B cell (primary cell): ENCODE results near the gene TYROBP. TPM values are rescaled to one million over a fixed set of nuclear protein-coding genes. Genes with fewer than 3 reads are reported as not detected.

Source experiments
- ATAC-seq: fragments of 200-7000 bp; cut with Tn5 transposase; one replicate; pipeline ENCODE4 v1.10.0; 2021; ENCODE audit warnings: low read depth, mild to moderate bottlenecking, moderate number of reproducible peaks, moderate library complexity
- CTCF ChIA-PET: fragments of 350-600 bp; sonication (Branson Sonifier 250); formaldehyde crosslinking; loops from one replicate; lab custom pipeline; 2021; ENCODE audit warnings: antibody characterized with exemption, inconsistent platforms; lab: Charles Lee
- POLR2A ChIA-PET: fragments of 350-600 bp; sonication (Branson Sonifier 250); formaldehyde crosslinking; loops from one replicate; lab custom pipeline; 2021; ENCODE audit warnings: antibody characterized with exemption; lab: Charles Lee
- DNase-seq: peaks from one replicate; pipeline ENCODE4 v3.0.0; 2013
- H2AFZ ChIP-seq: 2 replicates; pipeline ENCODE4 v1.6.1; 2012; ENCODE audit warnings: mild to moderate bottlenecking, low read depth, low read length; ENCODE audit not compliant: insufficient read depth, poor library complexity, severe bottlenecking
- H3K27ac ChIP-seq, 2 donors: 1 replicate in 1 of 2; 2 replicates in 1 of 2; pipeline ENCODE4 v1.5.1; 2012 to 2013; ENCODE audit warnings: low read length in 2 of 2, mild to moderate bottlenecking in 2 of 2, moderate library complexity in 1 of 2
- H3K27me3 ChIP-seq, 4 experiments: fragments of 200-600 bp in 1 of 4; sonication (generic) in 1 of 4; replicated peaks in 1 of 4; 1 replicate in 2 of 4; 2 replicates in 2 of 4; pipeline versions ENCODE4 v1.6.1 to v1.7.0; 2013 to 2016; ENCODE audit warnings: low read length in 3 of 4, mild to moderate bottlenecking in 2 of 4, mixed read lengths in 1 of 4, moderate library complexity in 1 of 4; ENCODE audit not compliant: insufficient read depth in 4 of 4, control insufficient read depth in 3 of 4; ENCODE audit errors: control extremely low read depth in 1 of 4
- H3K36me3 ChIP-seq, 2 experiments: replicated peaks in 1 of 2; 1 replicate in 1 of 2; 2 replicates in 1 of 2; pipeline versions ENCODE4 v1.6.1 to v1.7.1; 2013; ENCODE audit warnings: low read length in 1 of 2; ENCODE audit not compliant: insufficient read depth in 2 of 2, control insufficient read depth in 1 of 2; ENCODE audit errors: control extremely low read depth in 1 of 2, extremely low read depth in 1 of 2
- H3K4me1 ChIP-seq, 2 donors: fragments of 200-600 bp in 1 of 2; sonication (generic) in 1 of 2; 1 replicate in 1 of 2; 2 replicates in 1 of 2; pipeline versions ENCODE4 v1.5.1 to v1.6.1; 2013 to 2017; ENCODE audit warnings: low read length in 2 of 2; ENCODE audit not compliant: control insufficient read depth in 2 of 2, insufficient read depth in 2 of 2
- H3K4me2 ChIP-seq: replicated peaks from 2 replicates; pipeline ENCODE3; 2012; ENCODE audit warnings: mild to moderate bottlenecking, low read depth, low read length; ENCODE audit not compliant: poor library complexity, severe bottlenecking
- H3K4me3 ChIP-seq, 5 experiments: fragments of 200-600 bp in 1 of 5; sonication (generic) in 1 of 5; 1 replicate in 3 of 5; 2 replicates in 2 of 5; pipeline versions ENCODE4 v1.5.1 to v1.7.0; 2011 to 2016; ENCODE audit warnings: low read length in 4 of 5, mild to moderate bottlenecking in 4 of 5, low read depth in 2 of 5, control low read depth in 1 of 5, moderate library complexity in 1 of 5; ENCODE audit not compliant: insufficient read depth in 1 of 5; ENCODE audit errors: control extremely low read depth in 1 of 5, extremely low read depth in 1 of 5
- H3K79me2 ChIP-seq: fragments of 200-600 bp; sonication (generic); one replicate; pipeline ENCODE4 v1.6.0; 2016; ENCODE audit warnings: low read length; ENCODE audit not compliant: control insufficient read depth, insufficient read depth
- H3K9ac ChIP-seq: fragments of 200-600 bp; sonication (generic); 2 replicates; pipeline ENCODE4 v1.6.1; 2017; ENCODE audit warnings: mild to moderate bottlenecking, low read length, moderate library complexity
- H3K9me3 ChIP-seq, 3 donors: one replicate each; pipeline versions ENCODE4 v1.6.1 to v1.7.1; 2013; ENCODE audit warnings: low read length in 2 of 3; ENCODE audit not compliant: control insufficient read depth in 2 of 3, insufficient read depth in 1 of 3; ENCODE audit errors: control extremely low read depth in 1 of 3
- H4K20me1 ChIP-seq: 2 replicates; pipeline ENCODE4 v1.6.0; 2012; ENCODE audit warnings: mild to moderate bottlenecking, low read length; ENCODE audit not compliant: insufficient read depth, control insufficient read depth, poor library complexity, severe bottlenecking
- H3K27ac Mint-ChIP-seq: one replicate; pipeline ENCODE4 v1.8.0; 2021; ENCODE audit warnings: mixed read lengths
- H3K27me3 Mint-ChIP-seq: one replicate; pipeline ENCODE4 v1.8.0; 2021; ENCODE audit warnings: mixed read lengths
- H3K4me1 Mint-ChIP-seq: one replicate; pipeline ENCODE4 v1.8.0; 2021; ENCODE audit warnings: mixed read lengths
- H3K4me3 Mint-ChIP-seq: one replicate; pipeline ENCODE4 v1.8.0; 2021; ENCODE audit warnings: mixed read lengths
- H3K9me3 Mint-ChIP-seq: one replicate; pipeline ENCODE4 v1.8.0; 2022; ENCODE audit warnings: mixed read lengths; ENCODE audit not compliant: insufficient read depth
- EZH2 ChIP-seq: IDR thresholded peaks from 2 replicates; pipeline ENCODE4 v1.6.1; 2012; ENCODE audit warnings: borderline replicate concordance, low read depth, mild to moderate bottlenecking, moderate library complexity, low read length; ENCODE audit not compliant: insufficient read depth, poor library complexity, severe bottlenecking
- WGBS: methylation state at CpG from one replicate; pipeline ENCODE4 v1.1.5; 2013; ENCODE audit warnings: missing lambda C conversion rate; ENCODE audit not compliant: insufficient coverage; 5-methylcytosine and 5-hydroxymethylcytosine counted together
- intact Hi-C: fragments of 100-400 bp; cut with micrococcal nuclease; formaldehyde crosslinking; loops from one replicate; pipeline ENCODE4 v1.10.0; 2022
- polyA plus RNA-seq: library from polyadenylated mRNA; depleted of rRNA; stranded (reverse); fragments of >200 nt; gene quantifications from 2 replicates; pipeline ENCODE4 v1.2.3, GENCODE V29; 2012
- total RNA-seq, 2 donors: library from RNA; stranded (reverse); fragments of 120-200 nt in 1 of 2; gene quantifications; 1 replicate in 1 of 2; 2 replicates in 1 of 2; pipeline versions ENCODE4 v1.2.3 to v1.2.4, GENCODE V29; 2013 to 2022
- TF ChIP-seq, protein P1 (sequence below): fragments of 200-600 bp; IDR thresholded peaks from one replicate; pipeline ENCODE4 v1.8.0; 2022; ENCODE audit warnings: antibody characterized with exemption, mild to moderate bottlenecking

Gene TYROBP
- total and polyA plus RNA-seq, 2 donors (not counting 1 experiment from before 2014, with no cell fraction given): 2.7 to 25.6 TPM

DNA sequence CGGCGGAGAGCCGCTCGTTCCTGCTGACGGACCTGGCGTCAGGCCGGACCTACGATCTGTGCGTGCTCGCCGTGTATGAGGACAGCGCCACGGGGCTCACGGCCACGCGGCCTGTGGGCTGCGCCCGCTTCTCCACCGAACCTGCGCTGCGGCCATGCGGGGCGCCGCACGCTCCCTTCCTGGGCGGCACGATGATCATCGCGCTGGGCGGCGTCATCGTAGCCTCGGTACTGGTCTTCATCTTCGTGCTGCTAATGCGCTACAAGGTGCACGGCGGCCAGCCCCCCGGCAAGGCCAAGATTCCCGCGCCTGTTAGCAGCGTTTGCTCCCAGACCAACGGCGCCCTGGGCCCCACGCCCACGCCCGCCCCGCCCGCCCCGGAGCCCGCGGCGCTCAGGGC, 36.5 kb upstream of the TYROBP start:
- H3K27me3 Mint-ChIP-seq: peaks cover 7% of the 10 kb centered on the region
- TF ChIP-seq EZH2: no peak
- TF ChIP-seq, protein P1, sequence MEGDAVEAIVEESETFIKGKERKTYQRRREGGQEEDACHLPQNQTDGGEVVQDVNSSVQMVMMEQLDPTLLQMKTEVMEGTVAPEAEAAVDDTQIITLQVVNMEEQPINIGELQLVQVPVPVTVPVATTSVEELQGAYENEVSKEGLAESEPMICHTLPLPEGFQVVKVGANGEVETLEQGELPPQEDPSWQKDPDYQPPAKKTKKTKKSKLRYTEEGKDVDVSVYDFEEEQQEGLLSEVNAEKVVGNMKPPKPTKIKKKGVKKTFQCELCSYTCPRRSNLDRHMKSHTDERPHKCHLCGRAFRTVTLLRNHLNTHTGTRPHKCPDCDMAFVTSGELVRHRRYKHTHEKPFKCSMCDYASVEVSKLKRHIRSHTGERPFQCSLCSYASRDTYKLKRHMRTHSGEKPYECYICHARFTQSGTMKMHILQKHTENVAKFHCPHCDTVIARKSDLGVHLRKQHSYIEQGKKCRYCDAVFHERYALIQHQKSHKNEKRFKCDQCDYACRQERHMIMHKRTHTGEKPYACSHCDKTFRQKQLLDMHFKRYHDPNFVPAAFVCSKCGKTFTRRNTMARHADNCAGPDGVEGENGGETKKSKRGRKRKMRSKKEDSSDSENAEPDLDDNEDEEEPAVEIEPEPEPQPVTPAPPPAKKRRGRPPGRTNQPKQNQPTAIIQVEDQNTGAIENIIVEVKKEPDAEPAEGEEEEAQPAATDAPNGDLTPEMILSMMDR: no peak
- 94% methylated on average over 52 of the region's 52 CpGs for WGBS
- H3K27ac Mint-ChIP-seq: no peak overlapping the region
- ChIA-PET CTCF (no interaction called here), POLR2A (interaction anchor here (1.8 kb wide), 1 partner anchor 14 kb away, joined by 3 read pairs; no protein-coding TSS in a partner anchor)
- no peaks in the 10 kb centered on the region for H3K79me2 ChIP-seq
- H3K4me2 ChIP-seq: no peak overlapping the region
- H3K9me3 ChIP-seq: no peaks in the 10 kb centered on the region
- no peaks in the 10 kb centered on the region for H3K9me3 Mint-ChIP-seq
- peaks cover 0 to 6% of the 10 kb centered on the region in 2 donors for H3K4me1 ChIP-seq
- H4K20me1 ChIP-seq: no peaks in the 10 kb centered on the region
- no peak overlapping the region for H3K27ac ChIP-seq
- DNase-seq: no peak
- no peak overlapping the region for H3K9ac ChIP-seq
- no peak for ATAC-seq
- no peaks in the 10 kb centered on the region for H3K36me3 ChIP-seq
- H2AFZ ChIP-seq: no peak overlapping the region
- H3K27me3 ChIP-seq: no peaks in the 10 kb centered on the region
- H3K4me1 Mint-ChIP-seq: no peaks in the 10 kb centered on the region
- H3K4me3 Mint-ChIP-seq: no peak overlapping the region
- intact Hi-C loops: no loop called here
- H3K4me3 ChIP-seq: no peak overlapping the region

DNA sequence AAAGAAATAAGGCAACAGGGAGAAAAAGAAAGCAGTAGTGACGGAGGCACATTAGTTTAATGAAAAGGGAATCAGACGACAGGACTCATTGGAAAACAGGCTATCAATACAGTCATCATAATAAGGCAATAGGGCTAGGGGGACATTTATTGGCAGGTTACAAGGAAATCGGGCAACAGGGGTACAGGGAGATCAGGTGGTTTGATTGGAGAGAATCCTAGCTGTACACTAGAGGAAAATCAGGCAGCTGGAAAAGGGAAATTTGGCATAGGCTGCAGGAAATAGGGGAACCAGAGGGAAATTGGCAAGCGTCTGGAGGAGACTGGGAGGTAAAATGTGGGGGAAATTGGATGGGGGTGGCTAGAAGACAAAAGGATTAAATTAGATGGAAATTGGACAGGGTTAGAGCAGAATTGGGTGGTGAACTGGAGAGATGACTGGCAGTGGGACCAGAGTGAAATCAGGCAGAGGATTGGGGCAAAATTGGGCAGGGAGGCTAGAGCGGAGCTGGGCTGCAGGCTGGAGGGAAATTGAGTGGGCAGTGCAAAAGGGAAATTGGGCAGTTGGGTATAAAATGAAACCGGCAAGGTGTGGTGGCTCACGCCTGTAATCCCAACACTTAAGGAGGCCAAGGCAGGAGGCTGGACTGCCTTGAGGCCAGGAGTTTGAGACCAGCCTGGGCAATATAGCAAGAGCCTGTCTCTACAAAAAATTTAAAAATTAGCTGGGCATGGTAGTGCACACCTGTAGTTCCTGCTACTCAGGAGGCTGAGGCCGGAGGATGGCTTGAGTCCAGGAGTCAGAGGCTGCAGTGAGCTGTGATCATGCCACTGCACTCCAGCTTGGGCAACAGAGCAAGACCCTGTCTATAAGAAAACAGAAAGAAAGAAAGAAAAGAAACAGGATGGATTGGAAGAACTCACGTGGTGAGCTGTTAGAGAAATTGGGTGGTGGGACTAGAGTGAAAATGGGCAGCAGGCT, 35.5 kb upstream of the TYROBP start:
- H3K4me2 ChIP-seq: no peak overlapping the region
- H3K36me3 ChIP-seq: no peaks in the 10 kb centered on the region
- 86% methylated on average over 7 of the region's 9 CpGs for WGBS
- H3K4me3 ChIP-seq: no peak overlapping the region
- H3K9ac ChIP-seq: no peak overlapping the region
- no peak overlapping the region for H3K27ac ChIP-seq
- Mint-ChIP-seq H3K4me1 (peaks cover 2% of the 10 kb centered on the region), H3K27me3 (peaks cover 9% of the 10 kb centered on the region), H3K9me3 (no peaks in the 10 kb centered on the region), H3K4me3 (no peak overlapping the region), H3K27ac (no peak overlapping the region)
- ChIA-PET POLR2A (interaction anchor here (1.8 kb wide), 1 partner anchor 15 kb away, joined by 3 read pairs; no protein-coding TSS in a partner anchor), CTCF (interaction anchor here (0.6 kb wide), 1 partner anchor 56 kb away, joined by 5 read pairs; no protein-coding TSS in a partner anchor)
- TF ChIP-seq, protein P1: no peak
- TF ChIP-seq EZH2: no peak
- no peaks in the 10 kb centered on the region for H3K79me2 ChIP-seq
- DNase-seq: no peak
- peaks cover 0 to 6% of the 10 kb centered on the region in 2 donors for H3K4me1 ChIP-seq
- no peaks in the 10 kb centered on the region for H4K20me1 ChIP-seq
- no peak overlapping the region for H2AFZ ChIP-seq
- ATAC-seq: no peak
- no peaks in the 10 kb centered on the region for H3K9me3 ChIP-seq
- intact Hi-C loops: no loop called here
- H3K27me3 ChIP-seq: no peaks in the 10 kb centered on the region
